ENCODE measurements around the gene LMO2. TPM values are rescaled to one million over a fixed set of nuclear protein-coding genes. Genes with fewer than 3 reads are reported as not detected.

Gene LMO2
- total RNA-seq, 1 donor from 2014 or later: 1.8 TPM

DNA sequence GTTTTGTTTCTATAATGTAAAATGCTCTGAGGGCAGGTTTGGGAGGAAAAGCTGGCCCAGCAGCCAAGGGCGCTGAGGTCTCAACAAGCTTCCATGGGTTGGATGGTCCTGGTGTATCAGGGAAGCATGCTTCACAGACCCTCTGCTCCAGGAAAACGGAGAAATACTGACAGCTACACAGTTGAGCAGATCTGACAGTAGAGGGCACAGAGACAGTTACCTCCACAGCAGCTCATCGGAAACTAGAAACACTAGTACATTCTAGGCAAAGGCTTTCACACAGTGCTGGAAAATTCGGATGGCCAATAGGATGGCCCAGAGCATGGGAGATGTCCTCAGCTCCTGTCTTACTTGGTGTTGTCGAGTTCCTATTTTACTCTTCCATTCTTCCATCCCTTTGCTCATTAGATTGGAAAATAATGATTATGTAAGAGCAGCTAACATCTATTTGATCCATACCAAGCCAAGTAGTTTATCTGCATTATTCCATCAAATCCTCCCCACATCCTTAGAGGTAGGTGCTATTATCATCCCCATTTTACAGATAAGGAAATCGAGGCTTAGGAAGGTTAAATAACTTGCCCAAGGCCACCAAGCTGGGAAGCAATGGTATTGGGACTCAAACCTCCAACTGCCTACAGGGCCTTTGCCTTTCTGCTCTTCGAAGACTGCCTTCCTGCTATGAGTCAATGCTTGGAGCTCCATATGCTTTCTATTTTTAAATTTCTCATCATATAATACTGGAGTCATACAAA, 28.3 kb downstream of the LMO2 start:
- Histone ChIP-seq H3K4me1 (ENCODE audit: insufficient read depth, low read length) (no peaks in the 10 kb centered on the region), H4K20me1 (ENCODE audit: insufficient read depth, low read length) (no peaks in the 10 kb centered on the region), H3K9ac (ENCODE audit: low read length) (no peak overlapping the region), H3K27me3 (ENCODE audit: insufficient read depth, low read length) (peaks cover 42% of the 10 kb centered on the region), H3K9me3 (ENCODE audit: insufficient read depth, low read depth, low read length) (no peaks in the 10 kb centered on the region), H3K4me3 (ENCODE audit: insufficient read depth, low read depth, low read length) (no peak overlapping the region), H3K79me2 (ENCODE audit: insufficient read depth, low read length) (no peaks in the 10 kb centered on the region), H3K27ac (ENCODE audit: low read depth, low read length) (no peak overlapping the region), H3K4me2 (ENCODE audit: low read length) (no peak overlapping the region), H2AFZ (ENCODE audit: low read depth, low read length) (no peak overlapping the region), H3K36me3 (ENCODE audit: insufficient read depth, low read length) (no peaks in the 10 kb centered on the region)
- Mint-ChIP-seq H3K27me3 (ENCODE audit: low read depth, unreplicated experiment) (peaks cover 84% of the 10 kb centered on the region), H3K4me1 (ENCODE audit: low read depth, unreplicated experiment) (no peaks in the 10 kb centered on the region), H3K27ac (ENCODE audit: unreplicated experiment) (no peak overlapping the region), H3K4me3 (ENCODE audit: unreplicated experiment) (no peak overlapping the region), H3K36me3 (ENCODE audit: low read depth, unreplicated experiment) (no peaks in the 10 kb centered on the region), H3K9me3 (ENCODE audit: unreplicated experiment) (peaks cover 2% of the 10 kb centered on the region)
- TF ChIP-seq, protein P1, sequence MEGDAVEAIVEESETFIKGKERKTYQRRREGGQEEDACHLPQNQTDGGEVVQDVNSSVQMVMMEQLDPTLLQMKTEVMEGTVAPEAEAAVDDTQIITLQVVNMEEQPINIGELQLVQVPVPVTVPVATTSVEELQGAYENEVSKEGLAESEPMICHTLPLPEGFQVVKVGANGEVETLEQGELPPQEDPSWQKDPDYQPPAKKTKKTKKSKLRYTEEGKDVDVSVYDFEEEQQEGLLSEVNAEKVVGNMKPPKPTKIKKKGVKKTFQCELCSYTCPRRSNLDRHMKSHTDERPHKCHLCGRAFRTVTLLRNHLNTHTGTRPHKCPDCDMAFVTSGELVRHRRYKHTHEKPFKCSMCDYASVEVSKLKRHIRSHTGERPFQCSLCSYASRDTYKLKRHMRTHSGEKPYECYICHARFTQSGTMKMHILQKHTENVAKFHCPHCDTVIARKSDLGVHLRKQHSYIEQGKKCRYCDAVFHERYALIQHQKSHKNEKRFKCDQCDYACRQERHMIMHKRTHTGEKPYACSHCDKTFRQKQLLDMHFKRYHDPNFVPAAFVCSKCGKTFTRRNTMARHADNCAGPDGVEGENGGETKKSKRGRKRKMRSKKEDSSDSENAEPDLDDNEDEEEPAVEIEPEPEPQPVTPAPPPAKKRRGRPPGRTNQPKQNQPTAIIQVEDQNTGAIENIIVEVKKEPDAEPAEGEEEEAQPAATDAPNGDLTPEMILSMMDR (IDR thresholded peaks at IDR 0.05; ENCODE audit: insufficient read depth, low read depth, low read length): no peak
- TF ChIP-seq EZH2 (IDR thresholded peaks at IDR 0.05; ENCODE audit: insufficient read depth, low read length): no peak
- DNase-seq (ENCODE audit: low read depth): no peak
- FAIRE-seq: no peak

DNA sequence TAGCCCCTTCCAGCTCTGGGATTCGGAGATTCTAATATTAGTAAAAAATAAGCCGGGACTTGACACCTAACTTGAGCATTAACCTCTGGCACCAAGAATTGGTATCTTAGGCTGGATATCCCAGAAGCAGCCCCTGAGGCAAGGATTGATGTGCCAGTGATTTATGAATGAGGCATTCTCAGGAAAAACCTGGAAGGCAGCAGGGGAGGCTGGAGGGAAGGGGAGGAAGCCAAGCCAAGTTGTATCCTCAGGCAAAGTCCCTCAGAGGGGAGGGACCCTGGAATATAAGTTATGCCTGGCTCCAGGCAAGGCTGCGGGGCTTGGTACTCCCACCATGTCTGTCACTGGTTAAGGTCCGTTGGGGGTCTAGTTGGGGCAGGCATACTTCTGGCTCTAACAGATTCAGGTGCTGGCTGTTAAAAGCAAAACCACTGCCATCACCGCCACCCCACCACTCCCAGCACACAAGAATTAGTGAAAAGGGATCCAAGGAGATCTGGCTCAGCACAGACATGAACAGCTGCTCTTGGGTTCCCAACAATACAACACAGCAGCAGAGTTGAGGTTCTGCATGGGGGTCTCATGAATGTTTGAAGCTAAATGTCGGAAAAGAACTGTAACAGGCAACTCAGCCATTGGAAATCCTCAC, 29.8 kb downstream of the LMO2 start:
- no peak overlapping the region for H3K9ac ChIP-seq (ENCODE audit: low read length)
- no peak overlapping the region for H3K27ac Mint-ChIP-seq (ENCODE audit: unreplicated experiment)
- DNase-seq (ENCODE audit: low read depth) (no peak), FAIRE-seq (no peak)
- no peak overlapping the region for H3K27ac ChIP-seq (ENCODE audit: low read depth, low read length)
- peaks cover 2% of the 10 kb centered on the region for H3K9me3 Mint-ChIP-seq (ENCODE audit: unreplicated experiment)
- H4K20me1 ChIP-seq (ENCODE audit: insufficient read depth, low read length): no peaks in the 10 kb centered on the region
- no peaks in the 10 kb centered on the region for H3K36me3 Mint-ChIP-seq (ENCODE audit: low read depth, unreplicated experiment)
- H3K4me3 Mint-ChIP-seq (ENCODE audit: unreplicated experiment): no peak overlapping the region
- no peaks in the 10 kb centered on the region for H3K4me1 ChIP-seq (ENCODE audit: insufficient read depth, low read length)
- TF ChIP-seq EZH2 (IDR thresholded peaks at IDR 0.05; ENCODE audit: insufficient read depth, low read length): no peak
- TF ChIP-seq, protein P1 (IDR thresholded peaks at IDR 0.05; ENCODE audit: insufficient read depth, low read depth, low read length): no peak
- H3K36me3 ChIP-seq (ENCODE audit: insufficient read depth, low read length): no peaks in the 10 kb centered on the region
- H2AFZ ChIP-seq (ENCODE audit: low read depth, low read length): no peak overlapping the region
- H3K4me1 Mint-ChIP-seq (ENCODE audit: low read depth, unreplicated experiment): no peaks in the 10 kb centered on the region
- no peak overlapping the region for H3K4me3 ChIP-seq (ENCODE audit: insufficient read depth, low read depth, low read length)
- H3K4me2 ChIP-seq (ENCODE audit: low read length): no peak overlapping the region
- no peaks in the 10 kb centered on the region for H3K79me2 ChIP-seq (ENCODE audit: insufficient read depth, low read length)
- no peaks in the 10 kb centered on the region for H3K9me3 ChIP-seq (ENCODE audit: insufficient read depth, low read depth, low read length)
- H3K27me3 ChIP-seq (ENCODE audit: insufficient read depth, low read length): peaks cover 29% of the 10 kb centered on the region
- peaks cover 79% of the 10 kb centered on the region for H3K27me3 Mint-ChIP-seq (ENCODE audit: low read depth, unreplicated experiment)

DNA sequence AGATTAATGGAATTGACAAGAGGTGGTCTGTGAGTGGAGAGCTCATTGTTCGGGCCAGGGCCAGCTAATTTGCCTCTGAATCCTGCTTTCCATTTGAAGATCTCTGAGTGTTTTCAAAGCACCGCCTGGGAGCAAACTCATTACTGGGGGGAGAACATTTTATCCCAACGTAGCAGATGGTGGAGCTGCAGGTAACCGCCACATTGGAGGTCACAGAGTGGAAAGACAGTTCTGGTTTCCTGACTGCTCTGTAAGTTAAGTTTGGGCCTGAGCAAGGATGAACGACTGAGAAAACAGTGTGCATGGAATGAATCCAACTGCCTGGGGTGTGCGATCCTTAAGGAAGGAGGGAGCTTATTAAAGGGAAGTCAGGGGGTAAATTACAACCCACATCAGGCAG, 30.5 kb downstream of the LMO2 start:
- no peak for FAIRE-seq
- H3K4me1 ChIP-seq (ENCODE audit: insufficient read depth, low read length): no peaks in the 10 kb centered on the region
- H4K20me1 ChIP-seq (ENCODE audit: insufficient read depth, low read length): no peaks in the 10 kb centered on the region
- H3K27ac Mint-ChIP-seq (ENCODE audit: unreplicated experiment): no peak overlapping the region
- H3K27me3 Mint-ChIP-seq (ENCODE audit: low read depth, unreplicated experiment): peaks cover 81% of the 10 kb centered on the region
- H3K79me2 ChIP-seq (ENCODE audit: insufficient read depth, low read length): no peaks in the 10 kb centered on the region
- H3K27ac ChIP-seq (ENCODE audit: low read depth, low read length): no peak overlapping the region
- no peaks in the 10 kb centered on the region for H3K9me3 ChIP-seq (ENCODE audit: insufficient read depth, low read depth, low read length)
- no peak overlapping the region for H3K4me3 Mint-ChIP-seq (ENCODE audit: unreplicated experiment)
- H3K9me3 Mint-ChIP-seq (ENCODE audit: unreplicated experiment): no peaks in the 10 kb centered on the region
- DNase-seq (ENCODE audit: low read depth): no peak
- H2AFZ ChIP-seq (ENCODE audit: low read depth, low read length): no peak overlapping the region
- H3K4me1 Mint-ChIP-seq (ENCODE audit: low read depth, unreplicated experiment): no peaks in the 10 kb centered on the region
- peaks cover 27% of the 10 kb centered on the region for H3K27me3 ChIP-seq (ENCODE audit: insufficient read depth, low read length)
- no peaks in the 10 kb centered on the region for H3K36me3 Mint-ChIP-seq (ENCODE audit: low read depth, unreplicated experiment)
- no peak overlapping the region for H3K4me2 ChIP-seq (ENCODE audit: low read length)
- H3K4me3 ChIP-seq (ENCODE audit: insufficient read depth, low read depth, low read length): no peak overlapping the region
- H3K36me3 ChIP-seq (ENCODE audit: insufficient read depth, low read length): no peaks in the 10 kb centered on the region
- no peak overlapping the region for H3K9ac ChIP-seq (ENCODE audit: low read length)
- TF ChIP-seq, protein P1 (IDR thresholded peaks at IDR 0.05; ENCODE audit: insufficient read depth, low read depth, low read length): no peak
- TF ChIP-seq EZH2 (IDR thresholded peaks at IDR 0.05; ENCODE audit: insufficient read depth, low read length): peak; percentile 2

Data from astrocyte (in vitro differentiated cells and primary cell).